NCI-H774 (cell line): Measurements from ENCODE around the gene CCDC179.

Experiments used
- DNase-seq: peaks from one replicate; lab custom pipeline; 2025; lab: John Stamatoyannopoulos, UW

CCDC179 gene

GRCh38 chr11:22860241-22860640, at the start of gene CCDC179:
TSS of gene CCDC179 (minus strand) at chr11:22860474. CDS start at chr11:22860421, 53 bp downstream.
- no peak for DNase-seq

GRCh38 chr11:22903782-22904181, 43.5 kb upstream of the CCDC179 start:
- DNase-seq = no peak

GRCh38 chr11:22901603-22902002, 41.3 kb upstream of the CCDC179 start:
- no peak for DNase-seq

- no peak for DNase-seq
Observed at GRCh38 chr11:22900764-22901486, 40.7 kb upstream of the CCDC179 start.

- DNase-seq = no peak
Observed at GRCh38 chr11:22898036-22898435, 37.8 kb upstream of the CCDC179 start.

GRCh38 chr11:22890227-22890626, 30.0 kb upstream of the CCDC179 start:
- no peak for DNase-seq

GRCh38 chr11:22884217-22884616, 23.9 kb upstream of the CCDC179 start:
- DNase-seq = no peak

GRCh38 chr11:22879630-22880029, 19.4 kb upstream of the CCDC179 start:
- DNase-seq = no peak

GRCh38 chr11:22878604-22879003, 18.3 kb upstream of the CCDC179 start:
- no peak for DNase-seq

- DNase-seq = peak; percentile 10
Observed at GRCh38 chr11:22878039-22878438, 17.8 kb upstream of the CCDC179 start.

- peak; percentile 85 for DNase-seq
Observed at GRCh38 chr11:22875869-22876473, 15.7 kb upstream of the CCDC179 start.

- no peak for DNase-seq
Observed at GRCh38 chr11:22869325-22869724, 9.1 kb upstream of the CCDC179 start.

GRCh38 chr11:22859756-22860155, 518 bp downstream of the CCDC179 start:
- no peak for DNase-seq

- DNase-seq = no peak
Observed at GRCh38 chr11:22851477-22851876, 8.8 kb downstream of the CCDC179 start.

- DNase-seq = no peak
Observed at GRCh38 chr11:22846726-22847125, 13.5 kb downstream of the CCDC179 start.

- DNase-seq = no peak
Observed at GRCh38 chr11:22832315-22833015, 27.8 kb downstream of the CCDC179 start.

GRCh38 chr11:22830082-22830414, 30.2 kb downstream of the CCDC179 start:
- no peak for DNase-seq

- DNase-seq = peak; percentile 94
Observed at GRCh38 chr11:22829231-22830081, 30.8 kb downstream of the CCDC179 start, which contains the start of gene SVIP. TSS of gene SVIP (minus strand) at chr11:22829801. CDS start at chr11:22829748, 53 bp downstream.

GRCh38 chr11:22828373-22828772, 31.9 kb downstream of the CCDC179 start:
- no peak for DNase-seq

GRCh38 chr11:22822203-22822602, 38.1 kb downstream of the CCDC179 start:
- DNase-seq = no peak

GRCh38 chr11:22809893-22810292, 50.4 kb downstream of the CCDC179 start:
- DNase-seq = no peak

GRCh38 chr11:22808571-22809197, 51.6 kb downstream of the CCDC179 start:
- DNase-seq = no peak
